H1 (cell line): ENCODE measurements around the gene CUBN. TPM values are rescaled to one million over a fixed set of nuclear protein-coding genes. Genes with fewer than 3 reads are reported as not detected.

ENCODE experiments used
- CTCF ChIA-PET: fragments of 300-600 bp; sonication (Branson Sonifier 250); formaldehyde crosslinking; loops from one replicate; lab custom pipeline; 2021; ENCODE audit not compliant: partially characterized antibody; lab: Charles Lee
- POLR2A ChIA-PET: fragments of 300-600 bp; sonication (Branson Sonifier 250); formaldehyde crosslinking; loops from one replicate; lab custom pipeline; 2021; ENCODE audit warnings: inconsistent platforms; ENCODE audit not compliant: partially characterized antibody; lab: Charles Lee
- DNase-seq, 2 experiments: peaks; one replicate each; pipeline versions ENCODE4 v3.0.0 to v3.0.0-alpha.2; 2010 to 2022; ENCODE audit warnings: low spot score in 2 of 2, low read depth in 1 of 2, mixed read lengths in 1 of 2
- FAIRE-seq: peaks from 2 replicates; lab custom pipeline; 2011; peaks lifted over from hg19 to GRCh38; lab: Jason Lieb, UNC
- H2AFZ ChIP-seq: 2 replicates; pipeline ENCODE4 v1.8.1; 2012; ENCODE audit warnings: low read length, inconsistent platforms
- H2AK5ac ChIP-seq: 2 replicates; pipeline ENCODE4 v1.6.1; 2013; ENCODE audit warnings: low read depth, low read length
- H2BK120ac ChIP-seq: replicated peaks from 2 replicates; pipeline ENCODE3; 2013; ENCODE audit warnings: low read depth, low read length, inconsistent platforms
- H2BK12ac ChIP-seq: 2 replicates; pipeline ENCODE4 v1.6.1; 2013; ENCODE audit warnings: low read depth, low read length
- H2BK15ac ChIP-seq: 2 replicates; pipeline ENCODE4 v1.6.1; 2013; ENCODE audit warnings: low read length
- H2BK20ac ChIP-seq: 2 replicates; pipeline ENCODE4 v1.6.1; 2013; ENCODE audit warnings: low read length
- H2BK5ac ChIP-seq: 2 replicates; pipeline ENCODE4 v1.6.1; 2013; ENCODE audit warnings: low read depth, low read length
- H3K14ac ChIP-seq: 2 replicates; pipeline ENCODE4 v1.6.1; 2013; ENCODE audit warnings: inconsistent platforms; ENCODE audit not compliant: insufficient read length
- H3K18ac ChIP-seq: 2 replicates; pipeline ENCODE4 v1.6.1; 2013; ENCODE audit warnings: low read length; ENCODE audit errors: extremely low read depth
- H3K23ac ChIP-seq: 2 replicates; pipeline ENCODE4 v1.6.1; 2013; ENCODE audit warnings: inconsistent platforms; ENCODE audit not compliant: insufficient read length
- H3K23me2 ChIP-seq: 2 replicates; pipeline ENCODE4 v1.6.1; 2013; ENCODE audit warnings: low read depth, low read length
- H3K27ac ChIP-seq: 2 replicates; pipeline ENCODE4 v1.6.1; 2011; ENCODE audit warnings: low read depth, low read length, inconsistent platforms
- H3K27me3 ChIP-seq, 4 experiments: replicated peaks in 1 of 4; 1 replicate in 1 of 4; 2 replicates in 3 of 4; pipeline versions ENCODE4 v1.6.1 to v1.8.1; 2011 to 2013; ENCODE audit warnings: low read length in 3 of 4, mild to moderate bottlenecking in 3 of 4, inconsistent platforms in 2 of 4, mixed read lengths in 2 of 4, moderate library complexity in 1 of 4; ENCODE audit not compliant: control insufficient read depth in 3 of 4, insufficient read depth in 3 of 4; ENCODE audit errors: extremely low read depth in 1 of 4
- H3K36me3 ChIP-seq, 4 experiments: 2 replicates each; pipeline versions ENCODE4 v1.6.1 to v1.8.1; 2011 to 2013; ENCODE audit warnings: mild to moderate bottlenecking in 4 of 4, low read length in 3 of 4, moderate library complexity in 2 of 4, control low read depth in 1 of 4, inconsistent platforms in 1 of 4; ENCODE audit not compliant: insufficient read depth in 4 of 4, control insufficient read depth in 2 of 4
- H3K4ac ChIP-seq: replicated peaks from 2 replicates; pipeline ENCODE3; 2013; ENCODE audit warnings: low read length, low read depth, mixed read lengths, inconsistent platforms; ENCODE audit not compliant: insufficient read length
- H3K4me1 ChIP-seq, 4 experiments: replicated peaks in 1 of 4; 1 replicate in 1 of 4; 2 replicates in 3 of 4; pipeline versions ENCODE4 v1.6.1 to v1.8.1; 2011 to 2013; ENCODE audit warnings: low read length in 3 of 4, inconsistent platforms in 2 of 4, mixed read lengths in 1 of 4; ENCODE audit not compliant: insufficient read depth in 4 of 4, control insufficient read depth in 3 of 4
- H3K4me2 ChIP-seq, 2 experiments: 2 replicates each; pipeline versions ENCODE4 v1.6.1 to v1.8.1; 2011 to 2013; ENCODE audit warnings: low read depth in 2 of 2, low read length in 2 of 2, control low read depth in 1 of 2, inconsistent platforms in 1 of 2, mild to moderate bottlenecking in 1 of 2; ENCODE audit not compliant: insufficient read depth in 1 of 2
- H3K4me3 ChIP-seq, 4 experiments: fragments of 200-600, 300-600 bp in 1 of 4; sonication (generic), shearing (Covaris generic), sonication (Bioruptor Twin) in 1 of 4; 2 replicates each; pipeline versions ENCODE4 v1.5.1 to v1.8.1; 2011 to 2016; ENCODE audit warnings: low read length in 4 of 4, low read depth in 3 of 4, control low read depth in 2 of 4, inconsistent platforms in 2 of 4, mild to moderate bottlenecking in 2 of 4, mixed read lengths in 1 of 4, moderate library complexity in 1 of 4; ENCODE audit not compliant: insufficient read depth in 2 of 4; ENCODE audit errors: extremely low read depth in 1 of 4
- H3K56ac ChIP-seq: replicated peaks from 2 replicates; pipeline ENCODE3; 2013; ENCODE audit warnings: low read depth, mild to moderate bottlenecking, mixed read lengths, low read length, inconsistent platforms; ENCODE audit not compliant: insufficient read length
- H3K79me1 ChIP-seq: 2 replicates; pipeline ENCODE4 v1.6.1; 2013; ENCODE audit warnings: low read depth, low read length, control low read depth
- H3K79me2 ChIP-seq, 2 experiments: 2 replicates each; pipeline versions ENCODE4 v1.6.1 to v1.8.1; 2012 to 2013; ENCODE audit warnings: low read length in 2 of 2, mild to moderate bottlenecking in 2 of 2, inconsistent platforms in 1 of 2; ENCODE audit not compliant: insufficient read depth in 2 of 2, control insufficient read depth in 1 of 2
- H3K9ac ChIP-seq, 4 experiments: replicated peaks in 1 of 4; 1 replicate in 1 of 4; 2 replicates in 3 of 4; pipeline versions ENCODE4 v1.6.1 to v1.8.1; 2011 to 2013; ENCODE audit warnings: low read depth in 3 of 4, low read length in 3 of 4, control low read depth in 2 of 4, mild to moderate bottlenecking in 2 of 4, moderate library complexity in 2 of 4, inconsistent platforms in 1 of 4; ENCODE audit errors: extremely low read depth in 1 of 4
- H3K9me3 ChIP-seq, 2 experiments: 2 replicates each; pipeline versions ENCODE4 v1.6.1 to v1.8.1; 2012 to 2013; ENCODE audit warnings: mild to moderate bottlenecking in 2 of 2, moderate library complexity in 2 of 2, control low read depth in 1 of 2, inconsistent platforms in 1 of 2, low read depth in 1 of 2, low read length in 1 of 2, mixed read lengths in 1 of 2; ENCODE audit not compliant: insufficient read depth in 2 of 2
- H4K20me1 ChIP-seq, 2 experiments: replicated peaks in 1 of 2; 2 replicates each; pipeline versions ENCODE3 to v1.8.1; 2011 to 2013; ENCODE audit warnings: inconsistent platforms in 2 of 2, low read length in 2 of 2, mild to moderate bottlenecking in 1 of 2; ENCODE audit not compliant: insufficient read depth in 2 of 2, control insufficient read depth in 1 of 2
- H4K5ac ChIP-seq: 2 replicates; pipeline ENCODE4 v1.6.1; 2013; ENCODE audit warnings: low read length, low read depth, mixed read lengths, inconsistent platforms; ENCODE audit not compliant: insufficient read length
- H4K8ac ChIP-seq: 2 replicates; pipeline ENCODE4 v1.8.0; 2013; ENCODE audit warnings: mild to moderate bottlenecking, moderate library complexity, low read length, inconsistent platforms; ENCODE audit not compliant: insufficient read depth; ENCODE audit errors: extremely low read depth
- H4K91ac ChIP-seq: replicated peaks from 2 replicates; pipeline ENCODE3; 2013; ENCODE audit warnings: low read length, mixed read lengths, inconsistent platforms; ENCODE audit not compliant: insufficient read length
- CHD1 ChIP-seq: IDR thresholded peaks from 2 replicates; pipeline ENCODE4 v1.6.1; 2012; ENCODE audit warnings: low read depth, low read length, improper control_type of control experiment
- EP300 ChIP-seq, 2 experiments: IDR thresholded peaks; 1 replicate in 1 of 2; 2 replicates in 1 of 2; pipeline ENCODE4 v1.6.1; 2011 to 2012; ENCODE audit warnings: low read depth in 2 of 2, low read length in 2 of 2, mild to moderate bottlenecking in 2 of 2, borderline replicate concordance in 1 of 2, inconsistent platforms in 1 of 2, moderate library complexity in 1 of 2
- EZH2 ChIP-seq: fragments of 200-600 bp; sonication (generic); IDR thresholded peaks from 2 replicates; pipeline ENCODE4 v1.7.1; 2012; ENCODE audit warnings: low read depth, mild to moderate bottlenecking, moderate library complexity, low read length, inconsistent platforms; ENCODE audit not compliant: severe bottlenecking
- NANOG ChIP-seq: IDR thresholded peaks from 2 replicates; pipeline ENCODE4 v1.6.1; 2011; ENCODE audit warnings: low read length, low read depth, mild to moderate bottlenecking, inconsistent platforms; ENCODE audit not compliant: insufficient read depth, poor library complexity, severe bottlenecking
- WGBS, 2 experiments: shearing (Covaris generic) in 1 of 2; methylation state at CpG; one replicate each; pipeline versions ENCODE4 v1.1.6 to v1.1.7; 2013 to 2015; ENCODE audit warnings: low lambda C conversion rate in 2 of 2, mixed read lengths in 2 of 2, inconsistent platforms in 1 of 2, low coverage in 1 of 2, missing lambda C conversion rate in 1 of 2; ENCODE audit not compliant: insufficient replicate concordance in 2 of 2, insufficient coverage in 1 of 2, insufficient read length in 1 of 2; ENCODE audit errors: extremely low coverage in 1 of 2, missing lambda C conversion rate in 1 of 2; 5-methylcytosine and 5-hydroxymethylcytosine counted together
- polyA plus RNA-seq, 7 experiments: library from polyadenylated mRNA; depleted of rRNA in 3 of 7; stranded (reverse) in 5 of 7; unstranded in 2 of 7; fragments of >200 nt in 5 of 7; fragments of 200-250 nt in 2 of 7; gene quantifications; 1 replicate in 5 of 7; 2 replicates in 1 of 7; 4 replicates in 1 of 7; pipeline versions ENCODE4 v1.2.1 to v1.2.3, GENCODE V29; 2011 to 2013; ENCODE audit warnings: missing spikeins in 2 of 7, mixed read lengths in 2 of 7
- total RNA-seq: library from RNA; stranded (reverse); fragmentation: NEBNext Ultra II Directional; extraction: Animal tissue kit (Norgen Biotek cat#: 25700); gene quantifications from 2 replicates; pipeline ENCODE4 v1.2.1, GENCODE V29; 2021

CUBN gene
- total and polyA plus RNA-seq, 2 of the 8 experiments (the other 6 are each of a cell fraction or from before 2014, with no cell fraction given) = 0.04 to 0.08 TPM

DNA sequence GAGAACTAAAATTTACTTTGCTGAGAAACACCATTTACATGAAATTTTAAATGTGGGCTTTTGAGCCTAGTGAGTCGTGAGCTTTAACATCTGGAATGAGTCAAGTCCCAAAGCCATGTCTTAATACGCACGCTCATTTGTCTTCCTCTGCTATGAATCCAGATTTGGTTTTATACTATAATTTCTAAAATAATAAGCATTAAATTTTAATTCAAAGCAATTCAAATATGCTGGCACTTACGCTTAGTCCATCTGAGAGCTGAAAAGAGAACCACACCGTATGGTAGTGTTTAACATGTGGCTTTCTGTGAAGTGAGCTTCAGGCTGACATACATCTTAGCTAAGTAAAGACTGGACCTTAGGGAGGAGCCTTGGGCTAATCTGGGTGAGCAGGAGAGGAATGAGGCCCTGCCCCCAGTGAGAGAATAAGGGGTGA is 52.2 kb downstream of the CUBN start:
- Histone ChIP-seq H3K23me2 (no peaks in the 10 kb centered on the region), H3K27me3 (no peaks in the 10 kb centered on the region), H3K9me3 (no peaks in the 10 kb centered on the region), H3K18ac (no peak overlapping the region), H4K5ac (no peak overlapping the region), H2BK12ac (no peak overlapping the region), H4K8ac (no peak overlapping the region), H2BK120ac (no peak overlapping the region), H3K4ac (no peak overlapping the region), H3K79me1 (no peaks in the 10 kb centered on the region), H4K20me1 (no peaks in the 10 kb centered on the region), H3K4me3 (no peak overlapping the region), H3K23ac (no peak overlapping the region), H2BK5ac (no peak overlapping the region), H3K9ac (no peak overlapping the region), H3K27ac (no peak overlapping the region), H2BK20ac (no peak overlapping the region), H2BK15ac (no peak overlapping the region), H3K36me3 (no peaks in the 10 kb centered on the region), H3K4me2 (no peak overlapping the region), H3K79me2 (no peaks in the 10 kb centered on the region), H4K91ac (no peak overlapping the region), H3K14ac (no peak overlapping the region), H2AFZ (no peak overlapping the region), H3K56ac (no peak overlapping the region), H3K4me1 (no peaks in the 10 kb centered on the region; a peak in 1 of 7 replicates), H2AK5ac (no peak overlapping the region)
- WGBS, 2 experiments = 92% methylated on average over 5 of the region's 5 CpGs; no CpG with 5 or more reads in 1 of the 2 experiments
- no peak for TF ChIP-seq EZH2
- no peak for TF ChIP-seq CHD1
- no peak for TF ChIP-seq NANOG
- no peak for TF ChIP-seq EP300 (IDR thresholded peaks at IDR 0.05; ENCODE audit: borderline replicate concordance in 1 of 2, low read depth in 2 of 2, low read length in 2 of 2)
- POLR2A ChIA-PET = no interaction called here
- DNase-seq (no peak), FAIRE-seq (no peak)
- CTCF ChIA-PET = interaction anchor here (1.0 kb wide), 1 partner anchor 185 kb away, joined by 3 read pairs; no protein-coding TSS in a partner anchor
